Heart left ventricle (tissue), 13 donors: ENCODE measurements around the gene PODNL1.

Source experiments
- POLR2A ChIP-seq, 2 donors: fragments of 450-650 bp; IDR thresholded peaks; one replicate each; pipeline ENCODE4 v1.6.1; 2017; ENCODE audit warnings: antibody characterized with exemption in 2 of 2, mild to moderate bottlenecking in 2 of 2, moderate library complexity in 2 of 2
- TF ChIP-seq, protein P1 (sequence below), 12 donors: fragments of 200-600 bp; sonication (generic) in 4 of 12; IDR thresholded peaks; one replicate each; pipeline versions ENCODE4 v1.5.0 to v1.8.0; 2018 to 2022; ENCODE audit warnings: antibody characterized with exemption in 12 of 12, mild to moderate bottlenecking in 5 of 12
- donor health status: ischemic (EF 13 %, LVEDD 7.1; RV severe dilation, severe dysfunction).
- donor health status: DM: no; HTN: yes; CAD: no.
- donor health status: DM: no; HTN: no; CAD: no.
- donor health status: ischemic (EF 25% LVEDD 6.9; RV normal size, moderate dysfunction).
- donor health status: ischemic (EF 25% LVEDD 5.7; RV mildly dilated, moderate dysfunction).
- donor health status: ischemic (EF 35%, LVEDD 5.7; RV mildly dilated, moderate dysfunction).
- donor health status: nonischemic (EF 11% LVEDD 7.7; RV severe dilation, severe dysfunction).
- donor health status: DM: yes; HTN: yes; CAD: no.
- donor health status: PGD.
- donor health status: ischemic (EF 29% LVEDD 5.4; RV normal size, mild dysfunction).
- donor health status: nonischemic (EF 23%, LVEDD 6.1; RV moderate dilation, normal function).

DNA sequence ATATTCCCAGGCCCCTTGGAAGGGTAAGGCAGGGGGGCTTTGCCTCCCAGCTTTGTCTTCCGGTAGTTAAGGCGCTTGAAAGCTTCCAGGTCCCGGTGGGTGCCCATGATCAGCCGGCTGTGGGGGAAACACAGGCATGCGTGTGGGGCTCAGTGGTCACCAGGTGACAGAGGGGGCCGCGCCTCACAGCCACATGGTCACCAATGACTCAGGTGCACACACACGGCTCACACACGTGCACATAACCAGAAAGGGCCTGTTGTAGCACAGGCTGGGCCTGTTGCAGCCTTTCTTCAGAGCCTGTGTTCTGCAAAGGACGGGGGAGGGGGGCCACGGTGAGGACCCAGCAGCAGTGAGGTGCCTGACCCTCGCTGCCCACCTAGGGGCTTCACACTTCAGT, 55.4 kb downstream of the PODNL1 start:
- TF ChIP-seq, protein P1, sequence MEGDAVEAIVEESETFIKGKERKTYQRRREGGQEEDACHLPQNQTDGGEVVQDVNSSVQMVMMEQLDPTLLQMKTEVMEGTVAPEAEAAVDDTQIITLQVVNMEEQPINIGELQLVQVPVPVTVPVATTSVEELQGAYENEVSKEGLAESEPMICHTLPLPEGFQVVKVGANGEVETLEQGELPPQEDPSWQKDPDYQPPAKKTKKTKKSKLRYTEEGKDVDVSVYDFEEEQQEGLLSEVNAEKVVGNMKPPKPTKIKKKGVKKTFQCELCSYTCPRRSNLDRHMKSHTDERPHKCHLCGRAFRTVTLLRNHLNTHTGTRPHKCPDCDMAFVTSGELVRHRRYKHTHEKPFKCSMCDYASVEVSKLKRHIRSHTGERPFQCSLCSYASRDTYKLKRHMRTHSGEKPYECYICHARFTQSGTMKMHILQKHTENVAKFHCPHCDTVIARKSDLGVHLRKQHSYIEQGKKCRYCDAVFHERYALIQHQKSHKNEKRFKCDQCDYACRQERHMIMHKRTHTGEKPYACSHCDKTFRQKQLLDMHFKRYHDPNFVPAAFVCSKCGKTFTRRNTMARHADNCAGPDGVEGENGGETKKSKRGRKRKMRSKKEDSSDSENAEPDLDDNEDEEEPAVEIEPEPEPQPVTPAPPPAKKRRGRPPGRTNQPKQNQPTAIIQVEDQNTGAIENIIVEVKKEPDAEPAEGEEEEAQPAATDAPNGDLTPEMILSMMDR (IDR thresholded peaks at IDR 0.05): no peak
- TF ChIP-seq POLR2A (IDR thresholded peaks at IDR 0.05): no peak
